ENCODE results near the gene RCAN2.

RCAN2 gene

DNA sequence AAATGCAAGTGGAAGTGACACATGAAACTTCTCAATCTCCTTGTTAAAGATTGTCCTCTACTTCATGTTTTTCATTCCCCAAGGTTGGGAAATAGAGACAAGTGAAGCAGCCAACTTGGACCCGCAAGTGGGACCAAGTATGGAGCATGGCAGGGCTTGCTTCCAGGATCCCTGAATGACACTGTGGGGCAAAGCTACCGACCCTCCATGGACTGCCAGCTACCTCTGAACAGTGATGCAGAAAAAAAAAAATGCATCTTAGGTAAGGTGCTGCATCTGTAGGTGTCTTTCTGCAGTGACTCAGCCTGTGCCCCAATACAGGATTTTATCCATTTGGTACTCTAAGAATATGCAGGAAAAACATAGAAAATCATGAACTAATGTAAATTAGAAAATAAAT is 201.4 kb downstream of the RCAN2 start:
- no peak overlapping the region for H3K4me3 ChIP-seq (ENCODE audit: low read depth in 1 of 2, low read length in 1 of 2)
- no peak for TF ChIP-seq CTCF (IDR thresholded peaks at IDR 0.05)
- no peaks in the 10 kb centered on the region for H3K9me3 ChIP-seq
- peaks cover 5 to 9% of the 10 kb centered on the region in 2 experiments for H3K4me1 ChIP-seq (ENCODE audit: control insufficient read depth in 1 of 2, insufficient read depth in 1 of 2, low read depth in 1 of 2, low read length in 1 of 2)
- peaks cover 4% of the 10 kb centered on the region for H3K27me3 ChIP-seq
- no peaks in the 10 kb centered on the region for H3K36me3 ChIP-seq
- no peak overlapping the region for H3K27ac ChIP-seq

GRCh38 chr6:46288835-46289234 is 202.4 kb downstream of the RCAN2 start:
- Histone ChIP-seq H3K27ac (no peak overlapping the region), H3K4me3 (ENCODE audit: low read depth in 1 of 2, low read length in 1 of 2) (no peak overlapping the region), H3K4me1 (ENCODE audit: control insufficient read depth in 1 of 2, insufficient read depth in 1 of 2, low read depth in 1 of 2, low read length in 1 of 2) (peaks cover 5 to 9% of the 10 kb centered on the region in 2 experiments), H3K27me3 (peaks cover 4% of the 10 kb centered on the region), H3K9me3 (no peaks in the 10 kb centered on the region), H3K36me3 (no peaks in the 10 kb centered on the region)
- TF ChIP-seq CTCF (IDR thresholded peaks at IDR 0.05) = no peak

DNA sequence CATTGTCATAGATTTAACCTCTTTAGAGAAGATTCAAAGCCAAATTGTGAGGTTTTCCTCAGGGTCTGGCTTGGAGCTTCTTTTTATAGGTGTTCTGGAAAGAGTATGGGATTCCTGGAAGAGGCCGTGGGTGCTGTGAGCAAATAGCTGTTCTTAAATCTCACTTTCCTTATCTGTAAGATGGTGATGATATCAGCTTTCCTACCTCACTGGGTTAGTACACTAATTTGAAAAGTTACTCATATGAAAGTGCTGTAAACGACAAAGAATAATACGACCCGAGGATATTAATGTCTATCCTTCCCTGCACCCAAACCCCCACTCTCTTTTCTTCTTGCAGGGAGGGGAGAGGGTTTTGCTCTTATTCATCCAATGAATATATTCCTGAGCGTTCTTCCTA is 203.6 kb downstream of the RCAN2 start:
- Histone ChIP-seq H3K27me3 (peaks cover 4% of the 10 kb centered on the region), H3K4me1 (ENCODE audit: control insufficient read depth in 1 of 2, insufficient read depth in 1 of 2, low read depth in 1 of 2, low read length in 1 of 2) (peaks cover 5 to 9% of the 10 kb centered on the region in 2 experiments), H3K36me3 (no peaks in the 10 kb centered on the region), H3K9me3 (no peaks in the 10 kb centered on the region), H3K4me3 (ENCODE audit: low read depth in 1 of 2, low read length in 1 of 2) (no peak overlapping the region), H3K27ac (no peak overlapping the region)
- no peak for TF ChIP-seq CTCF (IDR thresholded peaks at IDR 0.05)

- no peak overlapping the region for H3K4me3 ChIP-seq (ENCODE audit: low read depth in 1 of 2, low read length in 1 of 2)
- no peaks in the 10 kb centered on the region for H3K36me3 ChIP-seq
- no peaks in the 10 kb centered on the region for H3K9me3 ChIP-seq
- peaks cover 4% of the 10 kb centered on the region for H3K27me3 ChIP-seq
- H3K4me1 ChIP-seq (ENCODE audit: control insufficient read depth in 1 of 2, insufficient read depth in 1 of 2, low read depth in 1 of 2, low read length in 1 of 2) = peaks cover 5 to 9% of the 10 kb centered on the region in 2 experiments
- TF ChIP-seq CTCF (IDR thresholded peaks at IDR 0.05) = no peak
- H3K27ac ChIP-seq = no peak overlapping the region
Observed at GRCh38 chr6:46287043-46287442, 204.2 kb downstream of the RCAN2 start.

DNA sequence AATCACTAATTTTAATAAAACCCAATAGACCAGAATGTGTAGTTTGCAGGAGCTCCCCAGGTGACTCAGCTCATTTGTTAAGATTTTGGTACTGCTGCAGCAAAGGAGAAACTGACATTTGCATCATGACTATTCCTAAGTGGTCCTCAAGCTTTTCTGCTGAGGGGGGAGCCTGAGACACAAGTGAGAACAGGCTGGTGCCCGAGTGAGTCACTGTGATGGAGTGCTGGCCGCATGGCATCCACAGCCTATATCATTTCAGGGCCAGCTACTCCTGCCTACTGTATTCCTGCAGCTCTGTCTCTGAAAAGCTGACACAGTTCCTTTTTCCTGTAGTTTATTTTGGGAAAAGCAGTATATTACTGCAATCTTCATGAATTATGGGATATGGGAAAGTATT is 206.8 kb downstream of the RCAN2 start:
- H3K27me3 ChIP-seq = no peaks in the 10 kb centered on the region
- H3K9me3 ChIP-seq = no peaks in the 10 kb centered on the region
- H3K4me1 ChIP-seq (ENCODE audit: control insufficient read depth in 1 of 2, insufficient read depth in 1 of 2, low read depth in 1 of 2, low read length in 1 of 2) = peaks cover 5 to 9% of the 10 kb centered on the region in 2 experiments
- H3K36me3 ChIP-seq = no peaks in the 10 kb centered on the region
- no peak overlapping the region for H3K4me3 ChIP-seq (ENCODE audit: low read depth in 1 of 2, low read length in 1 of 2)
- no peak for TF ChIP-seq CTCF (IDR thresholded peaks at IDR 0.05)
- no peak overlapping the region for H3K27ac ChIP-seq

GRCh38 chr6:46281110-46281509 is 210.1 kb downstream of the RCAN2 start:
- Histone ChIP-seq H3K4me3 (ENCODE audit: low read depth in 1 of 2, low read length in 1 of 2) (no peak overlapping the region), H3K36me3 (no peaks in the 10 kb centered on the region), H3K4me1 (ENCODE audit: control insufficient read depth in 1 of 2, insufficient read depth in 1 of 2, low read depth in 1 of 2, low read length in 1 of 2) (no peaks in the 10 kb centered on the region), H3K27ac (no peak overlapping the region), H3K9me3 (no peaks in the 10 kb centered on the region), H3K27me3 (no peaks in the 10 kb centered on the region)
- no peak for TF ChIP-seq CTCF (IDR thresholded peaks at IDR 0.05)
